Panc1 (cell line): Measurements from ENCODE around the gene ZNF555.

Experiments
- POLR2AphosphoS5 ChIP-seq: IDR thresholded peaks from 2 replicates; pipeline ENCODE4 v1.6.1; 2012; ENCODE audit warnings: mild to moderate bottlenecking, low read depth, low read length, moderate library complexity
- SIN3A ChIP-seq: IDR thresholded peaks from 2 replicates; pipeline ENCODE4 v1.6.1; 2012; ENCODE audit warnings: low read depth, mild to moderate bottlenecking, low read length, moderate library complexity, borderline replicate concordance; ENCODE audit not compliant: insufficient read depth
- TF ChIP-seq, protein P1 (sequence below): fragments of 450-650 bp; IDR thresholded peaks from 2 replicates; pipeline ENCODE4 v1.5.1; 2017; ENCODE audit warnings: mild to moderate bottlenecking
- TF ChIP-seq, protein P2 (sequence below), 2 experiments: IDR thresholded peaks; 2 replicates each; pipeline ENCODE4 v1.6.1; 2011 to 2012; ENCODE audit warnings: low read depth in 2 of 2, control low read depth in 1 of 2, low read length in 1 of 2, mild to moderate bottlenecking in 1 of 2, moderate library complexity in 1 of 2; ENCODE audit not compliant: insufficient read depth in 1 of 2

- TF ChIP-seq, protein P1, sequence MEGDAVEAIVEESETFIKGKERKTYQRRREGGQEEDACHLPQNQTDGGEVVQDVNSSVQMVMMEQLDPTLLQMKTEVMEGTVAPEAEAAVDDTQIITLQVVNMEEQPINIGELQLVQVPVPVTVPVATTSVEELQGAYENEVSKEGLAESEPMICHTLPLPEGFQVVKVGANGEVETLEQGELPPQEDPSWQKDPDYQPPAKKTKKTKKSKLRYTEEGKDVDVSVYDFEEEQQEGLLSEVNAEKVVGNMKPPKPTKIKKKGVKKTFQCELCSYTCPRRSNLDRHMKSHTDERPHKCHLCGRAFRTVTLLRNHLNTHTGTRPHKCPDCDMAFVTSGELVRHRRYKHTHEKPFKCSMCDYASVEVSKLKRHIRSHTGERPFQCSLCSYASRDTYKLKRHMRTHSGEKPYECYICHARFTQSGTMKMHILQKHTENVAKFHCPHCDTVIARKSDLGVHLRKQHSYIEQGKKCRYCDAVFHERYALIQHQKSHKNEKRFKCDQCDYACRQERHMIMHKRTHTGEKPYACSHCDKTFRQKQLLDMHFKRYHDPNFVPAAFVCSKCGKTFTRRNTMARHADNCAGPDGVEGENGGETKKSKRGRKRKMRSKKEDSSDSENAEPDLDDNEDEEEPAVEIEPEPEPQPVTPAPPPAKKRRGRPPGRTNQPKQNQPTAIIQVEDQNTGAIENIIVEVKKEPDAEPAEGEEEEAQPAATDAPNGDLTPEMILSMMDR = no peak
- TF ChIP-seq, protein P2, sequence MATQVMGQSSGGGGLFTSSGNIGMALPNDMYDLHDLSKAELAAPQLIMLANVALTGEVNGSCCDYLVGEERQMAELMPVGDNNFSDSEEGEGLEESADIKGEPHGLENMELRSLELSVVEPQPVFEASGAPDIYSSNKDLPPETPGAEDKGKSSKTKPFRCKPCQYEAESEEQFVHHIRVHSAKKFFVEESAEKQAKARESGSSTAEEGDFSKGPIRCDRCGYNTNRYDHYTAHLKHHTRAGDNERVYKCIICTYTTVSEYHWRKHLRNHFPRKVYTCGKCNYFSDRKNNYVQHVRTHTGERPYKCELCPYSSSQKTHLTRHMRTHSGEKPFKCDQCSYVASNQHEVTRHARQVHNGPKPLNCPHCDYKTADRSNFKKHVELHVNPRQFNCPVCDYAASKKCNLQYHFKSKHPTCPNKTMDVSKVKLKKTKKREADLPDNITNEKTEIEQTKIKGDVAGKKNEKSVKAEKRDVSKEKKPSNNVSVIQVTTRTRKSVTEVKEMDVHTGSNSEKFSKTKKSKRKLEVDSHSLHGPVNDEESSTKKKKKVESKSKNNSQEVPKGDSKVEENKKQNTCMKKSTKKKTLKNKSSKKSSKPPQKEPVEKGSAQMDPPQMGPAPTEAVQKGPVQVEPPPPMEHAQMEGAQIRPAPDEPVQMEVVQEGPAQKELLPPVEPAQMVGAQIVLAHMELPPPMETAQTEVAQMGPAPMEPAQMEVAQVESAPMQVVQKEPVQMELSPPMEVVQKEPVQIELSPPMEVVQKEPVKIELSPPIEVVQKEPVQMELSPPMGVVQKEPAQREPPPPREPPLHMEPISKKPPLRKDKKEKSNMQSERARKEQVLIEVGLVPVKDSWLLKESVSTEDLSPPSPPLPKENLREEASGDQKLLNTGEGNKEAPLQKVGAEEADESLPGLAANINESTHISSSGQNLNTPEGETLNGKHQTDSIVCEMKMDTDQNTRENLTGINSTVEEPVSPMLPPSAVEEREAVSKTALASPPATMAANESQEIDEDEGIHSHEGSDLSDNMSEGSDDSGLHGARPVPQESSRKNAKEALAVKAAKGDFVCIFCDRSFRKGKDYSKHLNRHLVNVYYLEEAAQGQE (IDR thresholded peaks at IDR 0.05; ENCODE audit: insufficient read depth in 1 of 2, low read depth in 2 of 2, low read length in 1 of 2) = no peak
- no peak for TF ChIP-seq POLR2AphosphoS5
- no peak for TF ChIP-seq SIN3A
Observed at GRCh38 chr19:2854849-2855248, 13.6 kb downstream of the ZNF555 start.
